Breast epithelium (tissue), 4 donors: ENCODE data around the gene TTLL1. TPM values are rescaled to one million over a fixed set of nuclear protein-coding genes. Genes with fewer than 3 reads are reported as not detected.

ENCODE experiments used
- DNase-seq, 2 donors: peaks; one replicate each; pipeline ENCODE4 v3.0.0-alpha.2; 2019; ENCODE audit warnings: low spot score in 2 of 2
- H3K27ac ChIP-seq, 2 donors: fragments of 200-600 bp; sonication (generic) in 1 of 2; one replicate each; pipeline ENCODE4 v1.5.1; 2016 to 2019; ENCODE audit warnings: mild to moderate bottlenecking in 1 of 2
- H3K27me3 ChIP-seq, 2 donors: fragments of 200-600 bp; sonication (generic) in 1 of 2; one replicate each; pipeline versions ENCODE4 v1.5.1 to v1.6.0; 2017 to 2019; ENCODE audit warnings: control low read depth in 1 of 2, mild to moderate bottlenecking in 1 of 2
- H3K36me3 ChIP-seq: fragments of 200-600 bp; one replicate; pipeline ENCODE4 v1.5.1; 2019
- H3K4me1 ChIP-seq, 2 donors: fragments of 200-600 bp; sonication (generic); one replicate each; pipeline ENCODE4 v1.5.1; 2016 to 2019; ENCODE audit warnings: control low read depth in 1 of 2
- H3K4me3 ChIP-seq, 3 donors: fragments of 200-600 bp; sonication (generic); 1 replicate in 2 of 3; 2 replicates in 1 of 3; pipeline ENCODE4 v1.5.1; 2016 to 2019; ENCODE audit warnings: mild to moderate bottlenecking in 3 of 3, moderate library complexity in 2 of 3
- H3K9me3 ChIP-seq, 2 donors: fragments of 200-600 bp; sonication (generic) in 1 of 2; one replicate each; pipeline ENCODE4 v1.5.1; 2016 to 2019; ENCODE audit warnings: control low read depth in 1 of 2
- CTCF ChIP-seq, 3 donors: fragments of 450-650 bp; IDR thresholded peaks; one replicate each; pipeline ENCODE4 v1.5.1; 2016 to 2017; ENCODE audit warnings: antibody characterized with exemption in 3 of 3, mild to moderate bottlenecking in 3 of 3, moderate library complexity in 3 of 3
- POLR2A ChIP-seq: fragments of 450-650 bp; IDR thresholded peaks from one replicate; pipeline ENCODE4 v1.6.1; 2016; ENCODE audit warnings: antibody characterized with exemption, mild to moderate bottlenecking, moderate library complexity
- POLR2AphosphoS5 ChIP-seq, 3 donors: sonication (generic); formaldehyde crosslinking; IDR thresholded peaks; one replicate each; pipeline ENCODE4 v1.6.1; 2017; ENCODE audit warnings: antibody characterized with exemption in 3 of 3
- intact Hi-C: fragments of 100-400 bp; cut with DNase I; formaldehyde crosslinking; loops from one replicate; pipeline ENCODE4 v1.15.1; 2023; ENCODE audit warnings: low total_unique reads
- total RNA-seq, 3 donors: library from RNA; depleted of rRNA; stranded (reverse); fragments of >200 nt; gene quantifications; one replicate each; pipeline ENCODE4 v1.1.0, GENCODE V29; 2016

TTLL1 gene
- total RNA-seq, 3 donors from 2014 or later, result 4.6 to 6.4 (median 5.2) TPM

- no peak overlapping the region for H3K27ac ChIP-seq
- H3K36me3 ChIP-seq, result no peaks in the 10 kb centered on the region
- H3K9me3 ChIP-seq, result peaks cover 5 to 9% of the 10 kb centered on the region in 2 donors
- no peaks in the 10 kb centered on the region for H3K27me3 ChIP-seq
- no peaks in the 10 kb centered on the region for H3K4me1 ChIP-seq
- no peak for DNase-seq
- intact Hi-C loops, result no loop called here
- no peak overlapping the region for H3K4me3 ChIP-seq
- TF ChIP-seq POLR2AphosphoS5 (IDR thresholded peaks at IDR 0.05) (no peak), POLR2A (no peak), CTCF (IDR thresholded peaks at IDR 0.05) (no peak)
Observed at GRCh38 chr22:43092085-43092484, 2.9 kb upstream of the TTLL1 start.

GRCh38 chr22:43090130-43090789 is 1.1 kb upstream of the TTLL1 start:
- H3K9me3 ChIP-seq, result no peaks in the 10 kb centered on the region
- no peak overlapping the region for H3K27ac ChIP-seq
- peak in 2 of 3 donors; percentile 25 to 27 for TF ChIP-seq CTCF (IDR thresholded peaks at IDR 0.05)
- TF ChIP-seq POLR2A, result no peak
- intact Hi-C loops, result no loop called here
- peak in 1 of 2 donors; percentile 41 for DNase-seq
- H3K36me3 ChIP-seq, result no peaks in the 10 kb centered on the region
- no peak overlapping the region for H3K4me3 ChIP-seq
- H3K27me3 ChIP-seq, result no peaks in the 10 kb centered on the region
- no peaks in the 10 kb centered on the region for H3K4me1 ChIP-seq

GRCh38 chr22:43088627-43088983 is 586 bp downstream of the TTLL1 start:
- intact Hi-C loops, result no loop called here
- Histone ChIP-seq H3K27ac (peak overlapping the region in 1 of 2 donors; percentile 48), H3K9me3 (no peaks in the 10 kb centered on the region), H3K27me3 (no peaks in the 10 kb centered on the region), H3K36me3 (no peaks in the 10 kb centered on the region), H3K4me1 (no peaks in the 10 kb centered on the region), H3K4me3 (peak overlapping the region; percentile 58 to 82 (median 77))
- no peak for DNase-seq
- no peak for TF ChIP-seq CTCF (IDR thresholded peaks at IDR 0.05)
- TF ChIP-seq POLR2A, result no peak
- no peak for TF ChIP-seq POLR2AphosphoS5 (IDR thresholded peaks at IDR 0.05)

GRCh38 chr22:43085658-43086606 is 3.3 kb downstream of the TTLL1 start:
- no peak overlapping the region for H3K4me3 ChIP-seq
- H3K9me3 ChIP-seq, result no peaks in the 10 kb centered on the region
- H3K27ac ChIP-seq, result no peak overlapping the region
- H3K27me3 ChIP-seq, result no peaks in the 10 kb centered on the region
- intact Hi-C loops, result no loop called here
- no peak for DNase-seq
- no peaks in the 10 kb centered on the region for H3K36me3 ChIP-seq
- TF ChIP-seq POLR2A (no peak), POLR2AphosphoS5 (IDR thresholded peaks at IDR 0.05) (no peak), CTCF (IDR thresholded peaks at IDR 0.05) (no peak)
- H3K4me1 ChIP-seq, result no peaks in the 10 kb centered on the region

- no peak overlapping the region for H3K27ac ChIP-seq
- intact Hi-C loops, result no loop called here
- no peaks in the 10 kb centered on the region for H3K4me1 ChIP-seq
- no peak for TF ChIP-seq POLR2A
- no peak for TF ChIP-seq POLR2AphosphoS5 (IDR thresholded peaks at IDR 0.05)
- TF ChIP-seq CTCF (IDR thresholded peaks at IDR 0.05), result no peak
- H3K27me3 ChIP-seq, result no peaks in the 10 kb centered on the region
- H3K4me3 ChIP-seq, result no peak overlapping the region
- H3K36me3 ChIP-seq, result no peaks in the 10 kb centered on the region
- no peaks in the 10 kb centered on the region for H3K9me3 ChIP-seq
- no peak for DNase-seq
Observed at GRCh38 chr22:43081968-43082367, 7.2 kb downstream of the TTLL1 start.
